Neural cell (in vitro differentiated cells): ENCODE measurements around the gene KRTAP5-2.

Experiments
- CTCF ChIP-seq: fragments of 450-650 bp; IDR thresholded peaks from 2 replicates; pipeline ENCODE4 v1.5.1; 2014; ENCODE audit warnings: antibody characterized with exemption, mild to moderate bottlenecking, moderate library complexity; ENCODE audit not compliant: poor library complexity, severe bottlenecking
- EP300 ChIP-seq: fragments of 450-650 bp; conservative IDR thresholded peaks from 2 replicates; pipeline ENCODE4 v1.6.1; 2014; ENCODE audit warnings: antibody characterized with exemption, mild to moderate bottlenecking, moderate library complexity; ENCODE audit not compliant: poor library complexity, severe bottlenecking
- EZH2 ChIP-seq: fragments of 200-600, 300-800 bp; shearing (Covaris generic), sonication (generic); IDR thresholded peaks from 2 replicates; pipeline ENCODE4 v1.6.1; 2014; ENCODE audit warnings: antibody characterized with exemption, low read length, borderline replicate concordance, mild to moderate bottlenecking; ENCODE audit not compliant: insufficient read depth, poor library complexity, severe bottlenecking
- MXI1 ChIP-seq: fragments of 450-650 bp; conservative IDR thresholded peaks from 2 replicates; pipeline ENCODE4 v1.6.1; 2014; ENCODE audit warnings: antibody characterized with exemption, mild to moderate bottlenecking; ENCODE audit not compliant: poor library complexity, severe bottlenecking

GRCh38 chr11:1586699-1587098 is 11.4 kb downstream of the KRTAP5-2 start:
- TF ChIP-seq CTCF (no peak), EZH2 (no peak), MXI1 (no peak), EP300 (no peak)
